SK-N-SH (cell line): ENCODE measurements around the gene TLE1. TPM values are rescaled to one million over a fixed set of nuclear protein-coding genes. Genes with fewer than 3 reads are reported as not detected.
"Not testable (repeated sequence)": the region's sequence is repeated elsewhere in the genome, so short reads cannot be mapped to it uniquely, and the experiment has no call there.

Source experiments
- CTCF ChIA-PET: fragments of 300-600, 350-600 bp; formaldehyde crosslinking; extraction: SDS; loops from one replicate; lab custom pipeline; 2021; lab: Yijun Ruan, JAX
- POLR2A ChIA-PET: fragments of 350-600 bp; sonication (Branson Sonifier 250); formaldehyde crosslinking; extraction: SDS; loops from one replicate; lab custom pipeline; 2020; ENCODE audit warnings: antibody characterized with exemption, inconsistent platforms; lab: Yijun Ruan, JAX
- DNase-seq: peaks from one replicate; pipeline ENCODE4 v3.0.0; 2012
- H2AFZ ChIP-seq: fragments of 200-600 bp; sonication (generic); 2 replicates; pipeline ENCODE4 v1.8.1; 2016; ENCODE audit warnings: antibody characterized with exemption, mild to moderate bottlenecking, low read depth
- H3F3A ChIP-seq: fragments of 200-600 bp; sonication (generic); replicated peaks from 2 replicates; pipeline ENCODE3; 2016; ENCODE audit warnings: antibody characterized with exemption, mild to moderate bottlenecking; ENCODE audit not compliant: insufficient read depth
- H3K27ac ChIP-seq, 2 experiments: fragments of 200-500 bp in 1 of 2; fragments of 200-600 bp in 1 of 2; sonication (Bioruptor generic) in 1 of 2; sonication (generic), shearing (Covaris generic) in 1 of 2; 2 replicates each; pipeline versions ENCODE4 v1.5.1 to v1.6.1; 2014 to 2016; ENCODE audit warnings: low read depth in 2 of 2, inconsistent platforms in 1 of 2, low read length in 1 of 2, mild to moderate bottlenecking in 1 of 2, mixed read lengths in 1 of 2
- H3K27me3 ChIP-seq: fragments of 200-600 bp; sonication (generic), shearing (Covaris generic); 2 replicates; pipeline ENCODE4 v1.6.1; 2016; ENCODE audit warnings: mixed run types; ENCODE audit not compliant: insufficient read depth
- H3K36me3 ChIP-seq, 2 experiments: fragments of 200-500 bp in 1 of 2; fragments of 200-600 bp in 1 of 2; sonication (Bioruptor generic) in 1 of 2; sonication (generic) in 1 of 2; replicated peaks in 1 of 2; 2 replicates each; pipeline versions ENCODE3 to v1.5.1; 2014 to 2016; ENCODE audit warnings: low read length in 1 of 2, mild to moderate bottlenecking in 1 of 2; ENCODE audit not compliant: insufficient read depth in 2 of 2, control insufficient read depth in 1 of 2
- H3K4me1 ChIP-seq, 2 experiments: fragments of 200-500 bp in 1 of 2; fragments of 200-600 bp in 1 of 2; sonication (Bioruptor generic) in 1 of 2; sonication (generic), shearing (Covaris generic) in 1 of 2; 2 replicates each; pipeline versions ENCODE4 v1.5.1 to v1.6.1; 2014 to 2016; ENCODE audit warnings: low read depth in 1 of 2, low read length in 1 of 2, mixed run types in 1 of 2; ENCODE audit not compliant: insufficient read depth in 2 of 2, control insufficient read depth in 1 of 2
- H3K4me2 ChIP-seq: fragments of 200-600 bp; sonication (generic), shearing (Covaris generic); 2 replicates; pipeline ENCODE4 v1.6.1; 2017; ENCODE audit warnings: mixed run types
- H3K4me3 ChIP-seq, 2 experiments: fragments of 200-500 bp in 1 of 2; fragments of 200-600 bp in 1 of 2; sonication (Bioruptor generic) in 1 of 2; sonication (generic), shearing (Covaris generic) in 1 of 2; 2 replicates each; pipeline versions ENCODE4 v1.5.1 to v1.8.1; 2014 to 2016; ENCODE audit warnings: low read depth in 2 of 2, inconsistent platforms in 1 of 2, low read length in 1 of 2, mild to moderate bottlenecking in 1 of 2, mixed read lengths in 1 of 2, moderate library complexity in 1 of 2
- H3K79me2 ChIP-seq: fragments of 200-600 bp; sonication (generic); 2 replicates; pipeline ENCODE4 v1.8.1; 2017; ENCODE audit warnings: mild to moderate bottlenecking; ENCODE audit not compliant: insufficient read depth
- H3K9ac ChIP-seq: fragments of 200-600 bp; sonication (generic); 2 replicates; pipeline ENCODE4 v1.6.1; 2017; ENCODE audit warnings: mixed run types
- H3K9me2 ChIP-seq: fragments of 200-600 bp; sonication (generic); 2 replicates; pipeline ENCODE4 v1.6.1; 2017; ENCODE audit warnings: mixed run types
- H3K9me3 ChIP-seq: fragments of 200-600 bp; sonication (generic); 2 replicates; pipeline ENCODE4 v1.6.1; 2017; ENCODE audit warnings: mixed run types, mild to moderate bottlenecking, moderate library complexity
- H4K20me1 ChIP-seq: fragments of 200-600 bp; sonication (generic); 2 replicates; pipeline ENCODE4 v1.6.1; 2017; ENCODE audit warnings: mild to moderate bottlenecking, mixed run types; ENCODE audit not compliant: insufficient read depth
- CTCF ChIP-seq: fragments of 200-600 bp; sonication (generic); IDR thresholded peaks from 2 replicates; pipeline ENCODE4 v1.6.1; 2017; ENCODE audit warnings: antibody characterized with exemption, mild to moderate bottlenecking, moderate library complexity
- ELF1 ChIP-seq: IDR thresholded peaks from 2 replicates; pipeline ENCODE4 v1.4.0; 2012
- EP300 ChIP-seq, 2 experiments: IDR thresholded peaks; 2 replicates each; pipeline versions ENCODE4 v1.4.0 to v1.6.1; 2012; ENCODE audit warnings: borderline replicate concordance in 1 of 2, low read depth in 1 of 2, low read length in 1 of 2
- EZH2phosphoT487 ChIP-seq: fragments of 200-600 bp; sonication (generic); IDR thresholded peaks from 2 replicates; pipeline ENCODE4 v1.6.1; 2017; ENCODE audit warnings: low read depth, mixed run types, mild to moderate bottlenecking, antibody characterized with exemption, moderate library complexity, borderline replicate concordance
- FOSL2 ChIP-seq: IDR thresholded peaks from 2 replicates; pipeline ENCODE4 v1.4.0; 2012; ENCODE audit warnings: low read depth, mild to moderate bottlenecking, moderate library complexity, borderline replicate concordance
- FOXM1 ChIP-seq: IDR thresholded peaks from 2 replicates; pipeline ENCODE4 v1.4.0; 2012; ENCODE audit warnings: low read depth, mild to moderate bottlenecking
- GABPA ChIP-seq: IDR thresholded peaks from 2 replicates; pipeline ENCODE4 v1.4.0; 2012; ENCODE audit warnings: low read depth, mild to moderate bottlenecking
- JUND ChIP-seq: IDR thresholded peaks from 2 replicates; pipeline ENCODE4 v1.4.0; 2012
- MEF2A ChIP-seq: IDR thresholded peaks from 2 replicates; pipeline ENCODE4 v1.4.0; 2012; ENCODE audit warnings: low read depth, borderline replicate concordance
- PBX3 ChIP-seq: IDR thresholded peaks from 2 replicates; pipeline ENCODE4; 2012
- POLR2AphosphoS5 ChIP-seq: IDR thresholded peaks from 2 replicates; pipeline ENCODE4 v1.6.1; 2012; ENCODE audit warnings: low read depth, low read length
- RAD21 ChIP-seq: IDR thresholded peaks from 2 replicates; pipeline ENCODE4 v1.6.1; 2012; ENCODE audit warnings: mild to moderate bottlenecking, low read length
- RFX5 ChIP-seq: IDR thresholded peaks from 2 replicates; pipeline ENCODE4 v1.6.1; 2012; ENCODE audit warnings: mild to moderate bottlenecking, improper control_type of control experiment, low read length
- USF1 ChIP-seq: IDR thresholded peaks from 2 replicates; pipeline ENCODE4 v1.4.0; 2012; ENCODE audit warnings: low read depth, borderline replicate concordance
- ZBTB33 ChIP-seq: IDR thresholded peaks from 2 replicates; pipeline ENCODE4 v1.4.0; 2012; ENCODE audit warnings: low read depth, borderline replicate concordance
- WGBS: methylation state at CpG from one replicate; pipeline ENCODE4 v1.1.6; 2017; ENCODE audit warnings: low lambda C conversion rate; 5-methylcytosine and 5-hydroxymethylcytosine counted together
- polyA plus RNA-seq, 3 experiments: library from polyadenylated mRNA; depleted of rRNA; stranded (reverse); fragments of >200 nt; gene quantifications; 2 replicates each; pipeline ENCODE4 v1.2.3, GENCODE V29; 2012

Gene TLE1
- polyA plus RNA-seq, 1 of the 3 experiments (the other 2 are of a cell fraction): 33.0 TPM

- TF ChIP-seq EZH2phosphoT487: no peak
- peak; percentile 65; the same call in 1 of the 2 replicates for TF ChIP-seq ZBTB33
- peak; percentile 7; the same call in 1 of the 2 replicates for TF ChIP-seq CTCF
- peak; percentile 46; the same call in 1 of the 2 replicates for TF ChIP-seq POLR2AphosphoS5
- TF ChIP-seq ELF1: no peak
- TF ChIP-seq JUND: no peak
- peak; percentile 15; the same call in 1 of the 2 replicates for TF ChIP-seq RFX5
- no peak for TF ChIP-seq GABPA
- peak; percentile 57; the same call in 1 of the 2 replicates for TF ChIP-seq MEF2A
These were observed at the start of gene TLE1 (continued) for GRCh38 chr9:81689343-81690175.

GRCh38 chr9:81737871-81738507 is 48.6 kb upstream of the TLE1 start:
- POLR2A ChIA-PET: no interaction called here

GRCh38 chr9:81730498-81730897 is 41.2 kb upstream of the TLE1 start:
- 93% methylated on average over 3 of the region's 3 CpGs for WGBS
- H3K4me2 ChIP-seq, H3F3A ChIP-seq, H3K9me2 ChIP-seq, H3K4me1 ChIP-seq, H3K27me3 ChIP-seq, H2AFZ ChIP-seq, H4K20me1 ChIP-seq, H3K9me3 ChIP-seq, DNase-seq, POLR2A ChIA-PET, H3K9ac ChIP-seq, H3K79me2 ChIP-seq, H3K27ac ChIP-seq, H3K36me3 ChIP-seq, H3K4me3 ChIP-seq: not testable (repeated sequence)
- CTCF ChIA-PET: interaction anchor here (1.1 kb wide), 1 partner anchor 11 kb away, joined by 3 read pairs; no protein-coding TSS in a partner anchor

More at GRCh38 chr9:81737871-81738507, 48.6 kb upstream of the TLE1 start:
- no peaks in the 10 kb centered on the region for H3K27me3 ChIP-seq
- WGBS: 22% methylated on average over 4 of the region's 6 CpGs
- H3K27ac ChIP-seq: peak overlapping the region in 1 of 2 experiments; percentile 56; a peak in 2 of 4 replicates
- no peak overlapping the region for H3K9ac ChIP-seq
- no peak for TF ChIP-seq RAD21
- no peak for TF ChIP-seq EZH2phosphoT487
- 0 out of 2 replicates have a peak, but pooled peaks have one; percentile 33 for TF ChIP-seq ELF1
- peak; percentile 25; the same call in 1 of the 2 replicates for TF ChIP-seq USF1
- TF ChIP-seq JUND: peak; percentile 16; the same call in 1 of the 2 replicates
- 0 out of 2 replicates have a peak, but pooled peaks have one; percentile 2 for TF ChIP-seq FOSL2
- 0 out of 4 replicates have a peak, but pooled peaks of 1 of the 2 experiments have one; percentile 21 for TF ChIP-seq EP300 (IDR thresholded peaks at IDR 0.05; ENCODE audit: borderline replicate concordance in 1 of 2, low read depth in 1 of 2, low read length in 1 of 2)
- 0 out of 2 replicates have a peak, but pooled peaks have one; percentile 3 for TF ChIP-seq PBX3
- TF ChIP-seq FOXM1: no peak
- H3F3A ChIP-seq: peaks cover 10% of the 10 kb centered on the region
- H3K79me2 ChIP-seq: no peaks in the 10 kb centered on the region
- no peaks in the 10 kb centered on the region for H3K36me3 ChIP-seq
- no peaks in the 10 kb centered on the region for H4K20me1 ChIP-seq
- peak overlapping the region; percentile 49; the same call in 1 of the 2 replicates for H3K4me2 ChIP-seq
- no peak overlapping the region for H3K4me3 ChIP-seq
- no peaks in the 10 kb centered on the region for H3K4me1 ChIP-seq
- peak overlapping the region; percentile 70 for H2AFZ ChIP-seq
- H3K9me2 ChIP-seq: no peaks in the 10 kb centered on the region
- no peak for DNase-seq
- CTCF ChIA-PET: no interaction called here
- H3K9me3 ChIP-seq: peaks cover 12% of the 10 kb centered on the region
